ACHN (cell line): ENCODE measurements around the gene SPACA4.
A peak's percentile ranks its signal among the peaks of the same experiment; 100 is the strongest.
"Not testable (repeated sequence)": the region's sequence is repeated elsewhere in the genome, so short reads cannot be mapped to it uniquely, and the experiment has no call there.

Experiments
- DNase-seq: peaks from one replicate; pipeline ENCODE4 v3.0.0-alpha.2; 2015
- in situ Hi-C: cut with HindIII; loops from 2 replicates; pipeline ENCODE4 v1.10.0; 2017; ENCODE audit warnings: low sequenced_read_pairs, low pct_ligation_motif_present, low pct_unique_long_range_greater_than_20kb

The SPACA4 gene

DNA sequence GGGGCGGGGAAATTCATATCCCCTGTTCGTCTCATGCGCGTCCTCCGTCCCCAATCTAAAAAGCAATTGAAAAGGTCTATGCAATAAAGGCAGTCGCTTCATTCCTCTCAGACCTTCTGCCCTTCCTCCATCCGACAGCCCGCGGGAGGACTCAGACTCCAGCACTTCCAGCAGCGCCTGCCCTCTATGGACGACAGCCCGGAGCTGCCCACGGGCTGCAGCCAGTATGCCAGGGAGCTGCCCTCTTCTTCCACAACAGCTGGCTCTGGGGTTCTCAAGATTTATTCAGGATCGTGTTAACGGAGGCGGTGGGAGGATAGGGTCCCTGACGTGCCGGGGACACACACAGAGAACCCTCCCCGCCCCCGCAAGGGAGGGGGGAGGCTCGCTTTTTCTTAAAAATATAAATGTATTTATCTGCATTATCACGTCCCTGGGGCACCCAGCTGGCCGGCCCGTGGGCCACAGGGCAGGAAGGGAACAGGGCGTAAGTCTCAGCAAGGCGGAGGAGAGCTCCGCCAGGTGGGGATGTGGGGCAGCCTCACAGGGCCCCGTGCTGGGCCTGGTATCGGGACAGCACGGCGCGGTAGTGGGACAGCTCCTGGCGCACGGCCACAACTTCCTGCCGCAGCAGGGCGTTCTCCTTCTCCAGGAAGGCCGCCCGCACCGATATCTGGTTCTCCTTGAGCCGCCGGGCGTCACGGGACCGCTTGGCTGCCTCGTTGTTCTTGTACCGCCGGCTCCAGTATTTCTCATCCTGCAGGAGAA lies 23.9 kb downstream of the SPACA4 start:
- no peak for DNase-seq
- in situ Hi-C loops: no loop called here

GRCh38 chr19:48631225-48631624 lies 24.7 kb downstream of the SPACA4 start:
- DNase-seq: no peak
- in situ Hi-C loops: no loop called here

GRCh38 chr19:48632286-48632685 lies 25.7 kb downstream of the SPACA4 start:
- in situ Hi-C loops, DNase-seq: not testable (repeated sequence)

GRCh38 chr19:48632692-48633147 lies 26.2 kb downstream of the SPACA4 start:
- in situ Hi-C loops: no loop called here
- no peak for DNase-seq

DNA sequence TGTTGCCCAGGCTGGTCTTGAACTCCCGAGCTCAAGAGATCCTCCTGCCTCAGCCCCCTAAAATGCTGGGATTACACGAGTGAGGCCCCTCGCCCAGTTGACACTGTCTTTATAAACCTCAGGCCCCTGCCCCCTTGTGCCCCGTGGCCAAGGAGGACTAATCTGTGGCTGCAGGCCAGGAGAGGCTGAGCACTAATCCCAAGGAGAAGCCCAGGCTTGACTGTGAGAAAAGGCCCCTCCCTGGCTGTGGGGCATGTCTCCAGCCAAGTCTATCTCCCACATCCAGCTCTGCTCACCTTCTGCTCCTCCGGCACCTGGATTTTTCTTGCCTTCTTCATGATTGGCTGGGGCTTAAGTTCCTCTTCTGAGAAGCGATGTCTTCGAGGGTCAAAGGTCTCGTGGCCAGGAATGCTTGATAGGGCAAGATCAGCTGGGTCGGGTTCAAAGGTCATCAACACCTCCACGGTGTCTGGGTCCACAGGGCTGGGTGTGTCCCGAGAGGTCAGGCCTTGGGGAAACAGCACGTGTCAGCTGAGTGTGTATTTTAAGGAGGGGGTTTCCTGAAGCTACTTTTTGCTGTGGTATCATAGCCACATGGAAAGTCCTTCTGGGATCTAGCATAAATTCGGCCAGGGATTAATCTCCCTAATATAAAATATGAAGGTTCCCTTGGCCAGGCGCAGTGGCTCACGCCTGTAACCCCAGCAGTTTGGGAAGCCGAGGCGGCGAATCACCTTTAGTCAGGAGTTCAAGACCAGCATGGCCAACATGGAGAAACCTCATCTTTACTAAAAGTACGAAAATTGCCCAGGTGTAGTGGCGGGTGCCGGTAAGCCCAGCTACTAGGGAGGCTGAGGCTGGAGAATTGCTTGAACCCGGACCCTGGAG lies 26.9 kb downstream of the SPACA4 start:
- no peak for DNase-seq
- in situ Hi-C loops: no loop called here

DNA sequence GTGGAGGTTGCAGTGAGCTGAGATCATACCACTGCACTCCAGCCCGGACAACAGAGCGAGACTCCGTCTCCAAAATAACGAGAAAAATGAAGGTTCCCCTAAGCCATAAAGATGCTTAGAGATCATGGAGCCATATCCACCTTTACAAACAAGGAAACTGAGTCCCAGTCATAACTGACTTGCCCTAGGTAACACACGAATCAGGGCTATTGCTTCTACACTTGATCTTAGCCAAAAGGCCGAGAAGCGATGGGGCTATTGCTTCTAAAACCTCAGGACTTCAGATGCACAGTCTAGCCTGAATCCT lies 27.4 kb downstream of the SPACA4 start:
- DNase-seq: no peak
- in situ Hi-C loops: no loop called here

- in situ Hi-C loops: no loop called here
Observed at GRCh38 chr19:48634424-48635262, 28.1 kb downstream of the SPACA4 start.

DNA sequence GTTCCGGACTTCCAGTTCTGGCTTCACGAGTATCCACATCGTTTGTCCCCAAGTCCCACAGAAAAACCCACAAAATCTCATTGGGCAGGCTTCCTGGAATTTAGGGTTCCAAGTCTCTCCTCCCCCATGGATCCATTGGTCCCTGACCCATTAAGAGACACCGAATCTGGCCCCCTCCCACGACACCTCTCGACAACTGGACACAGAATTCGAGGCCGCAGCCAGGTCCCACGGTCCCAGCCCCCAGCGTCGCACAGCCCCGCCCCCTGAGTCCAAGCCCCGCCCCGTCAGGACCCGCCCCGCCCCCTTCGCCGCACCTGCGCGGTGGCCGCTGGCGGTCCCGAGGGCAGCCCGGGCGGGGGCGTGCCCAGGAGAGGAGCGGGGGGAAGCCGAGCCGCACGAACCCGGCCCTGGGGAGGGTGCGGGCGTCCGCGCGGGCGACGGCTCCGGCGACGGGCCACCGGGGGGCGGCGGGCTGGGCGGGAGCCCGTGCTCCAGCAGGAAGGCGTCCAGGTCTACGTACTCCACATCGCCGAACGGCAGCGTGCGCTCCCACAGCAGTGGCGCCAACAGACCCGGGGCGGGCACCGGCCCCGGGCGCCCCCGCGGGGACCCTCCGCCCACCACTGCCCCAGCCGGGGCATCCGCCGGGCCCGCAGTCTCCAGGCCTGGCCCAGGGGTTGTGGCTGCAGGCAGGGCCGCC lies 28.9 kb downstream of the SPACA4 start:
- in situ Hi-C loops: no loop called here

More at GRCh38 chr19:48634424-48635262, 28.1 kb downstream of the SPACA4 start:
- peak; percentile 90 for DNase-seq

DNA sequence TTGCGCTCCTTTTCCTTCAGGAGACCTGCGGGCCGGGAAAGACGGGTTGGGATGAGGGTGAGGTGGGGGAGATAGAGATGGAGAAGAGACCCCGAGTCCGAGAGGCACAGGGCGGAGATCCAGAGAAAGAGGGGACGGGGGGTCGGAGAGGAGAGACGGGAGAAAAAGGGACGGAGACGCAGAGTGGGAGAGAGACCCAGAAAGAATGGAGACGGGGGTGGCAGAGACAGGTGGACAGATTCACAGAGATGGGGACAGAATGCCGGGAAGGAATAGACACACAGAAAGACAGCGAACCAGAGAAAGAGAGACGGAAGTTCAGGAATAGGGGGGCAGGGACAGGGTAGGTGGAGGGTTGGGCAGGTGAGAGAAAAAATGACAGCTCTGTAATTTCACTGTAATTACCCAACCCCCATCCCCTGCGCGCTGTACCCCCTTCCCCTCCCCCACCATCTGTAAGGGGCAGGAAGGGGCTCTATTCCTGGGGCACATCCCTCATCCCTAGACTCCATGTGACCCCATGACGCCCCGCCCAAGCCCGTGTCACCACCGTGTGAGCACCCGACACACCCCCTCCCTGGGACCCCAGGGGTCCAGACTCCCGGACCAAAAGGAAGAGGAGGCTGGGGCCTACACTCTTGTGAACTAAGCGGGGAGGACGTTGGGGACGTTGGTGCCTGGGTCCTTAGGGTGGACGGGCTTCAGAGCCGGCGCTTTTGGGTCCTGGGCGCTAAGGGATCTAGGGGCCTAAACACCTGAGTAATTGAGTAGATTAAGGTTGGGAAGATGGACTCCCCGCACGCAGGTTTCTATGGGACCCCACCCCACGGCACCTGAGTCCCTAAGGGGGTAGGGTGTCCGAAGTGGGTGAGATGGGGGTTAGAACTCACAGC lies 29.7 kb downstream of the SPACA4 start:
- no peak for DNase-seq
- in situ Hi-C loops: no loop called here

More for the DNA sequence above, 28.9 kb downstream of the SPACA4 start:
- DNase-seq: peak; percentile 47

- no peak for DNase-seq
- in situ Hi-C loops: no loop called here
Observed at GRCh38 chr19:48636859-48637448, 30.4 kb downstream of the SPACA4 start, which contains the start of gene DBP. TSS of gene DBP (minus strand) at chr19:48637379. CDS start at chr19:48636994, 385 bp downstream.

GRCh38 chr19:48637449-48637947 lies 31.0 kb downstream of the SPACA4 start:
- in situ Hi-C loops: no loop called here
- DNase-seq: peak; percentile 98

DNA sequence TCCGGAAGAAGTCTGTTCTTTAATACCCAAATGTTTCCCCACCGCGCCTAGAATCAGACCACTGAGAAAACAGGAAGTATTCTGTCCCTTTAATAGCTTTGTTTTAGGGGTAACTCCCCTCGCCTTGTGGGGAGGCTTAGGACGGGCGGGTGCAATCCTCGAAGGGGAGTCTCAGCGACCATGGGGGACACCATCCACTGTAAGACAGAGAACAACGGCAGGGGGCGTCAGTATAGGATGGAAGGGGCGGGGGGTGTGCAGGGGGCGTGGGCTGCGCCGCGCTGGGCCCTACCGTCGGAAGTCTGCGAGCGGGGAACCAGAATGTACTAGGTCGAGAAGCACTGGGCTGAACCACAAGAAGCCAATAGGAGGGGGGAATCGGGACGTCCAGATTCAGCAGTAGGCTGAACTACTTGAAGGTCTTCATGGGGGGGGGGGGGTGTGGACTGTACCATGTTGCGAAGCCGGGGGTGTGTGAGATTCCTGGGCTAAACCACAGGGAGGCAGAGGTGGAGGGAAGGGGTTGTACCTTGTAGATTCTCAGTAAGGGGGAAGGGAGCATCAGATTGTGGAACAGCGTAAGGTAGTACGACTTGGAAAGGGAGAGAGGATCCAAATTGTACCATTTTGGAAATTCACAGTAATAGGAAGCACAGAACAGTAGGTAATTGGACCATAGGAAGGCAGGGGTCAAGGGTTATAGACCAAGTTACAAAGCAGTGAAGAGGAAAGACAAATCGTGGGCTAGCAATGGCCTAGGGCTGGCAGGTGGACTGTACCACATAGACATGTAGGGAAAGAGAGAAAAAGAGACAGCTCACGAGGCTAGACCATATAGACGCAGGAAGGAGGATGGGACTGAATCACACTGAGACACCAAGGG lies 31.6 kb downstream of the SPACA4 start:
- in situ Hi-C loops: no loop called here
- DNase-seq: peak; percentile 85

GRCh38 chr19:48638831-48639381 lies 32.4 kb downstream of the SPACA4 start:
- in situ Hi-C loops: no loop called here
- DNase-seq: no peak

DNA sequence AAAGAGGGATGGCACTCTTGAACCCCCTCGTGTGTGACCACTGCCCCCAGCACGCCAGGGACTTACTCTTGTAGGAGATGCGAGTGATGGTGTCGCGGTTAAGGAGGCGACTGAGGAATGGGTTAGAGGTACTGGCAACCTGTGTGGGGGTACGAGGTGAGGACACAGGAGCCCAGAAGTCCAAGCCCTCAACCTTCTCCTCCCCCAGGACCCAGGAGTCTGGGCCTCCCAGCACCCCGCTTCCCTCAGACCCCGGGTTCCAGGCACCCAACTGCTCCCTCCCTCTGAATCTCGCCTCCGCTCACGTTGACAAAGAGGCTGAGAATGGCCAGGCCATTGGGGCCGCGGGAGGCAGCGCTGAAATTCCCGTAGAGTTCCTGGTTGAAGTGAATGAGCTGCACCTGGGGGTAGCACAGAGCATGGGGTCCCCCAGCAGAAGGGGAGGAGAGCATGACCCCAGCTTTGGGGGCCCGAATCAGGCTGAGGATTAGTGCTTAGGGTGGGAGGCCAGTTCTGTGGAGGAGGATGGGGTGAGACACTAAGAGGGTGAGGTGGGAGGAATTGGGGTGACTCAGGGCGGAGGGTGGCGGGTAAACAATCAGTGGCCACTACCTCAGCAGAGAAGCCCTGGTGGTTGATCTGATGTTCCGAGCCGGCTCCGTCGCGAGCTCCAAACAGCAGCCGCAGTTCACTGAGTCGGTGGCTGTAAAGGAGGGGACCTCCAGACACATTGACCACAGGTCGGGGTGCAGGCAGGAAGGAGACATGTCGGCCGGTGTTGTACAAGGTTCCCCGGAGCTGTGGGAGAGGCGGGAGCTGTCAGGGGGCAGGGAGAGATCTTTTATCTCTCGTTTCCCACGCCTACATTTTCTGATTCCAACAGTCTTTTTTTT lies 33.2 kb downstream of the SPACA4 start:
- in situ Hi-C loops: no loop called here

GRCh38 chr19:48641850-48642249 lies 35.3 kb downstream of the SPACA4 start:
- no peak for DNase-seq
- in situ Hi-C loops: no loop called here

More for the DNA sequence above, 33.2 kb downstream of the SPACA4 start:
- DNase-seq: no peak
